H1 (cell line): ENCODE measurements around the gene TP73. TPM values are rescaled to one million over a fixed set of nuclear protein-coding genes. Genes with fewer than 3 reads are reported as not detected.
A peak's percentile ranks its signal among the peaks of the same experiment; 100 is the strongest.

Experiments
- CTCF ChIA-PET: fragments of 300-600 bp; sonication (Branson Sonifier 250); formaldehyde crosslinking; loops from one replicate; lab custom pipeline; 2021; ENCODE audit not compliant: partially characterized antibody; lab: Charles Lee
- POLR2A ChIA-PET: fragments of 300-600 bp; sonication (Branson Sonifier 250); formaldehyde crosslinking; loops from one replicate; lab custom pipeline; 2021; ENCODE audit warnings: inconsistent platforms; ENCODE audit not compliant: partially characterized antibody; lab: Charles Lee
- DNase-seq, 2 experiments: peaks; one replicate each; pipeline versions ENCODE4 v3.0.0 to v3.0.0-alpha.2; 2010 to 2022; ENCODE audit warnings: low spot score in 2 of 2, low read depth in 1 of 2, mixed read lengths in 1 of 2
- FAIRE-seq: peaks from 2 replicates; lab custom pipeline; 2011; peaks lifted over from hg19 to GRCh38; lab: Jason Lieb, UNC
- H2AFZ ChIP-seq: 2 replicates; pipeline ENCODE4 v1.8.1; 2012; ENCODE audit warnings: low read length, inconsistent platforms
- H2AK5ac ChIP-seq: 2 replicates; pipeline ENCODE4 v1.6.1; 2013; ENCODE audit warnings: low read depth, low read length
- H2BK120ac ChIP-seq: replicated peaks from 2 replicates; pipeline ENCODE3; 2013; ENCODE audit warnings: low read depth, low read length, inconsistent platforms
- H2BK12ac ChIP-seq: 2 replicates; pipeline ENCODE4 v1.6.1; 2013; ENCODE audit warnings: low read depth, low read length
- H2BK15ac ChIP-seq: 2 replicates; pipeline ENCODE4 v1.6.1; 2013; ENCODE audit warnings: low read length
- H2BK20ac ChIP-seq: 2 replicates; pipeline ENCODE4 v1.6.1; 2013; ENCODE audit warnings: low read length
- H2BK5ac ChIP-seq: 2 replicates; pipeline ENCODE4 v1.6.1; 2013; ENCODE audit warnings: low read depth, low read length
- H3K14ac ChIP-seq: 2 replicates; pipeline ENCODE4 v1.6.1; 2013; ENCODE audit warnings: inconsistent platforms; ENCODE audit not compliant: insufficient read length
- H3K18ac ChIP-seq: 2 replicates; pipeline ENCODE4 v1.6.1; 2013; ENCODE audit warnings: low read length; ENCODE audit errors: extremely low read depth
- H3K23ac ChIP-seq: 2 replicates; pipeline ENCODE4 v1.6.1; 2013; ENCODE audit warnings: inconsistent platforms; ENCODE audit not compliant: insufficient read length
- H3K23me2 ChIP-seq: 2 replicates; pipeline ENCODE4 v1.6.1; 2013; ENCODE audit warnings: low read depth, low read length
- H3K27ac ChIP-seq: 2 replicates; pipeline ENCODE4 v1.6.1; 2011; ENCODE audit warnings: low read depth, low read length, inconsistent platforms
- H3K27me3 ChIP-seq, 4 experiments: replicated peaks in 1 of 4; 1 replicate in 1 of 4; 2 replicates in 3 of 4; pipeline versions ENCODE4 v1.6.1 to v1.8.1; 2011 to 2013; ENCODE audit warnings: low read length in 3 of 4, mild to moderate bottlenecking in 3 of 4, inconsistent platforms in 2 of 4, mixed read lengths in 2 of 4, moderate library complexity in 1 of 4; ENCODE audit not compliant: control insufficient read depth in 3 of 4, insufficient read depth in 3 of 4; ENCODE audit errors: extremely low read depth in 1 of 4
- H3K36me3 ChIP-seq, 4 experiments: 2 replicates each; pipeline versions ENCODE4 v1.6.1 to v1.8.1; 2011 to 2013; ENCODE audit warnings: mild to moderate bottlenecking in 4 of 4, low read length in 3 of 4, moderate library complexity in 2 of 4, control low read depth in 1 of 4, inconsistent platforms in 1 of 4; ENCODE audit not compliant: insufficient read depth in 4 of 4, control insufficient read depth in 2 of 4
- H3K4ac ChIP-seq: replicated peaks from 2 replicates; pipeline ENCODE3; 2013; ENCODE audit warnings: low read length, low read depth, mixed read lengths, inconsistent platforms; ENCODE audit not compliant: insufficient read length
- H3K4me1 ChIP-seq, 4 experiments: replicated peaks in 1 of 4; 1 replicate in 1 of 4; 2 replicates in 3 of 4; pipeline versions ENCODE4 v1.6.1 to v1.8.1; 2011 to 2013; ENCODE audit warnings: low read length in 3 of 4, inconsistent platforms in 2 of 4, mixed read lengths in 1 of 4; ENCODE audit not compliant: insufficient read depth in 4 of 4, control insufficient read depth in 3 of 4
- H3K4me2 ChIP-seq, 2 experiments: 2 replicates each; pipeline versions ENCODE4 v1.6.1 to v1.8.1; 2011 to 2013; ENCODE audit warnings: low read depth in 2 of 2, low read length in 2 of 2, control low read depth in 1 of 2, inconsistent platforms in 1 of 2, mild to moderate bottlenecking in 1 of 2; ENCODE audit not compliant: insufficient read depth in 1 of 2
- H3K4me3 ChIP-seq, 4 experiments: fragments of 200-600, 300-600 bp in 1 of 4; sonication (generic), shearing (Covaris generic), sonication (Bioruptor Twin) in 1 of 4; 2 replicates each; pipeline versions ENCODE4 v1.5.1 to v1.8.1; 2011 to 2016; ENCODE audit warnings: low read length in 4 of 4, low read depth in 3 of 4, control low read depth in 2 of 4, inconsistent platforms in 2 of 4, mild to moderate bottlenecking in 2 of 4, mixed read lengths in 1 of 4, moderate library complexity in 1 of 4; ENCODE audit not compliant: insufficient read depth in 2 of 4; ENCODE audit errors: extremely low read depth in 1 of 4
- H3K56ac ChIP-seq: replicated peaks from 2 replicates; pipeline ENCODE3; 2013; ENCODE audit warnings: low read depth, mild to moderate bottlenecking, mixed read lengths, low read length, inconsistent platforms; ENCODE audit not compliant: insufficient read length
- H3K79me1 ChIP-seq: 2 replicates; pipeline ENCODE4 v1.6.1; 2013; ENCODE audit warnings: low read depth, low read length, control low read depth
- H3K79me2 ChIP-seq, 2 experiments: 2 replicates each; pipeline versions ENCODE4 v1.6.1 to v1.8.1; 2012 to 2013; ENCODE audit warnings: low read length in 2 of 2, mild to moderate bottlenecking in 2 of 2, inconsistent platforms in 1 of 2; ENCODE audit not compliant: insufficient read depth in 2 of 2, control insufficient read depth in 1 of 2
- H3K9ac ChIP-seq, 4 experiments: replicated peaks in 1 of 4; 1 replicate in 1 of 4; 2 replicates in 3 of 4; pipeline versions ENCODE4 v1.6.1 to v1.8.1; 2011 to 2013; ENCODE audit warnings: low read depth in 3 of 4, low read length in 3 of 4, control low read depth in 2 of 4, mild to moderate bottlenecking in 2 of 4, moderate library complexity in 2 of 4, inconsistent platforms in 1 of 4; ENCODE audit errors: extremely low read depth in 1 of 4
- H3K9me3 ChIP-seq, 2 experiments: 2 replicates each; pipeline versions ENCODE4 v1.6.1 to v1.8.1; 2012 to 2013; ENCODE audit warnings: mild to moderate bottlenecking in 2 of 2, moderate library complexity in 2 of 2, control low read depth in 1 of 2, inconsistent platforms in 1 of 2, low read depth in 1 of 2, low read length in 1 of 2, mixed read lengths in 1 of 2; ENCODE audit not compliant: insufficient read depth in 2 of 2
- H4K20me1 ChIP-seq, 2 experiments: replicated peaks in 1 of 2; 2 replicates each; pipeline versions ENCODE3 to v1.8.1; 2011 to 2013; ENCODE audit warnings: inconsistent platforms in 2 of 2, low read length in 2 of 2, mild to moderate bottlenecking in 1 of 2; ENCODE audit not compliant: insufficient read depth in 2 of 2, control insufficient read depth in 1 of 2
- H4K5ac ChIP-seq: 2 replicates; pipeline ENCODE4 v1.6.1; 2013; ENCODE audit warnings: low read length, low read depth, mixed read lengths, inconsistent platforms; ENCODE audit not compliant: insufficient read length
- H4K8ac ChIP-seq: 2 replicates; pipeline ENCODE4 v1.8.0; 2013; ENCODE audit warnings: mild to moderate bottlenecking, moderate library complexity, low read length, inconsistent platforms; ENCODE audit not compliant: insufficient read depth; ENCODE audit errors: extremely low read depth
- H4K91ac ChIP-seq: replicated peaks from 2 replicates; pipeline ENCODE3; 2013; ENCODE audit warnings: low read length, mixed read lengths, inconsistent platforms; ENCODE audit not compliant: insufficient read length
- SIRT6 ChIP-seq: IDR thresholded peaks from one replicate; pipeline ENCODE4 v1.7.1; 2012; ENCODE audit warnings: low read length, inconsistent platforms
- WGBS, 2 experiments: shearing (Covaris generic) in 1 of 2; methylation state at CpG; one replicate each; pipeline versions ENCODE4 v1.1.6 to v1.1.7; 2013 to 2015; ENCODE audit warnings: low lambda C conversion rate in 2 of 2, mixed read lengths in 2 of 2, inconsistent platforms in 1 of 2, low coverage in 1 of 2, missing lambda C conversion rate in 1 of 2; ENCODE audit not compliant: insufficient replicate concordance in 2 of 2, insufficient coverage in 1 of 2, insufficient read length in 1 of 2; ENCODE audit errors: extremely low coverage in 1 of 2, missing lambda C conversion rate in 1 of 2; 5-methylcytosine and 5-hydroxymethylcytosine counted together
- polyA plus RNA-seq, 7 experiments: library from polyadenylated mRNA; depleted of rRNA in 3 of 7; stranded (reverse) in 5 of 7; unstranded in 2 of 7; fragments of >200 nt in 5 of 7; fragments of 200-250 nt in 2 of 7; gene quantifications; 1 replicate in 5 of 7; 2 replicates in 1 of 7; 4 replicates in 1 of 7; pipeline versions ENCODE4 v1.2.1 to v1.2.3, GENCODE V29; 2011 to 2013; ENCODE audit warnings: missing spikeins in 2 of 7, mixed read lengths in 2 of 7
- total RNA-seq: library from RNA; stranded (reverse); fragmentation: NEBNext Ultra II Directional; extraction: Animal tissue kit (Norgen Biotek cat#: 25700); gene quantifications from 2 replicates; pipeline ENCODE4 v1.2.1, GENCODE V29; 2021

The TP73 gene
- total and polyA plus RNA-seq, 2 of the 8 experiments (the other 6 are each of a cell fraction or from before 2014, with no cell fraction given) = 2.6 to 3.1 TPM

- Histone ChIP-seq H3K4me1 (peaks cover 0 to 15% (median 3%) of the 10 kb centered on the region in 4 experiments; a peak in 6 of 7 replicates), H3K18ac (no peak overlapping the region), H3K4me3 (peak overlapping the region in 1 of 4 experiments; percentile 90; a peak in 2 of 8 replicates), H2AFZ (no peak overlapping the region), H3K9ac (no peak overlapping the region; a peak in 1 of 7 replicates), H3K4me2 (peak overlapping the region; percentile 87 to 94), H2BK20ac (no peak overlapping the region), H2BK12ac (no peak overlapping the region), H3K36me3 (peaks cover 0 to 26% (median 8%) of the 10 kb centered on the region in 4 experiments; a peak in 6 of 8 replicates), H3K14ac (no peak overlapping the region), H3K23me2 (peaks cover 11% of the 10 kb centered on the region), H3K79me2 (no peaks in the 10 kb centered on the region; a peak in 1 of 4 replicates), H3K56ac (no peak overlapping the region), H3K9me3 (no peaks in the 10 kb centered on the region), H2AK5ac (no peak overlapping the region), H2BK120ac (no peak overlapping the region), H3K4ac (no peak overlapping the region), H3K23ac (no peak overlapping the region), H4K5ac (no peak overlapping the region), H2BK15ac (no peak overlapping the region), H4K20me1 (peaks cover 6 to 7% of the 10 kb centered on the region in 2 experiments), H3K79me1 (no peaks in the 10 kb centered on the region), H2BK5ac (no peak overlapping the region), H4K91ac (no peak overlapping the region), H3K27ac (no peak overlapping the region), H4K8ac (no peak overlapping the region), H3K27me3 (no peaks in the 10 kb centered on the region)
- WGBS, 2 experiments = 86% methylated on average over 4 of the region's 4 CpGs; no CpG with 5 or more reads in 1 of the 2 experiments
- CTCF ChIA-PET = interaction anchor here (0.6 to 1.1 kb wide), 2 partner anchors 16 to 173 kb away, joined by 3 to 4 read pairs; no protein-coding TSS in a partner anchor
- no peak for DNase-seq
- FAIRE-seq = no peak
- POLR2A ChIA-PET = interaction anchor here (0.6 to 1.4 kb wide), 3 partner anchors 9 to 1802 kb away, joined by 3 read pairs; no protein-coding TSS in a partner anchor
- no peak for TF ChIP-seq SIRT6
These were observed 26.3 kb upstream of the TP73 start for GRCh38 chr1:3626025-3626424.
